ENCODE measurements around the gene LCT. TPM values are rescaled to one million over a fixed set of nuclear protein-coding genes. Genes with fewer than 3 reads are reported as not detected.

The LCT gene
- total and polyA plus RNA-seq, 9 of the 15 experiments (the other 6 are each of a cell fraction or from before 2014, with no cell fraction given), result 0.01 to 0.04 (median 0.03) TPM; not detected in 4

DNA sequence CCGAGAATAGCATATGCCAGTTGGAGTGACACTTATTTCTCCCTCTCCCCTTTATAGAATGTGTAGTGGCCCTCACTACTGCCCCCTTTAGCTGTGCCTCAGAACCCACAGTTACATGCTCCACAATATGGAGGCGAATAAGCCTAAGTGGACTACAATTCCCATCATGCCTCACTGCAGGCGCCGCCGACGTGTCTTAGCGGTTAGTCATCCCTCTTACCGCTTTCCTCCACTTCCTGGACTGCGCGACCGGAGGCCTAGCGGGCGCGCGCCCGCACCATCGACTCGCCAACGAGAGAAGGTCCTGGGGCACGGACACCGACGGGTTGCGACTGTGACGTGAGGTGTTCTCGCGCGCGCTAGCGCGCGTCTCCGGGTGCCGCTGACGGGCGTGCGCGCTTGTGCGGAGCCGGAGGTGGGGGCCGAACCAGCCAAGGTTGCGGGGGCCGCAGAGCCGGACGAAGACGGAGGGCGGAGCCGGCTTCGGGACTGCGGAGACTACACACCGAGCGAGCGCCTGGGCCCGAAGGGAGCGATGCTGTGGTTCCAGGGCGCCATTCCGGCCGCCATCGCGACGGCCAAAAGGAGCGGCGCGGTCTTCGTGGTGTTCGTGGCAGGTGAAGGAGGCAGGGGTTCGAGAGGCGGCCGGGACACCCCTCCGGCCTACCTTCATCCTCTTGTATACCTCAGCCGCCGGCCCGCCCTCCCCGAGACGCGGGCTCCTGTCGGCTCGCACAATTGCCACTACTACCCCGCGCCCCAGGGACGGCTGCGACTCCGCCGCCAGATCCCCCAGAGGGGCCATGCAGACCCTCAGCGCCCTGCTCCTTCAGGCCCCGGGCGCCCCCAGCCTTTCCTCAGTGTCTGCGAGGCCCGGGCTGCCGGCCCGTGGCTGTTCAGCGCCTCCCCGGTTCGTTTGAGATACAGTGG lies 95.3 kb downstream of the LCT start, which contains the start of gene UBXN4 (continued):
- TF ChIP-seq, protein P1, sequence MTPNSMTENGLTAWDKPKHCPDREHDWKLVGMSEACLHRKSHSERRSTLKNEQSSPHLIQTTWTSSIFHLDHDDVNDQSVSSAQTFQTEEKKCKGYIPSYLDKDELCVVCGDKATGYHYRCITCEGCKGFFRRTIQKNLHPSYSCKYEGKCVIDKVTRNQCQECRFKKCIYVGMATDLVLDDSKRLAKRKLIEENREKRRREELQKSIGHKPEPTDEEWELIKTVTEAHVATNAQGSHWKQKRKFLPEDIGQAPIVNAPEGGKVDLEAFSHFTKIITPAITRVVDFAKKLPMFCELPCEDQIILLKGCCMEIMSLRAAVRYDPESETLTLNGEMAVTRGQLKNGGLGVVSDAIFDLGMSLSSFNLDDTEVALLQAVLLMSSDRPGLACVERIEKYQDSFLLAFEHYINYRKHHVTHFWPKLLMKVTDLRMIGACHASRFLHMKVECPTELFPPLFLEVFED (CRISPR knock-in tag; conservative IDR thresholded peaks at IDR 0.05), result no peak
- no peak for TF ChIP-seq RHOXF2B (CRISPR knock-in tag; conservative IDR thresholded peaks at IDR 0.05)
- TF ChIP-seq PTBP1 (IDR thresholded peaks at IDR 0.05; ENCODE audit: low read depth, low read length), result 0 out of 2 replicates have a peak, but pooled peaks have one; percentile 33
- TF ChIP-seq ZKSCAN1 (IDR thresholded peaks at IDR 0.05; ENCODE audit: low read depth, low read length), result no peak
- peak; percentile 72 for TF ChIP-seq HMGN3 (IDR thresholded peaks at IDR 0.05; ENCODE audit: borderline replicate concordance, extremely low read depth, insufficient read length, low read depth, low read length)
- no peak for TF ChIP-seq FOXJ3 (CRISPR knock-in tag; IDR thresholded peaks at IDR 0.05)
- TF ChIP-seq ZNF146 (CRISPR knock-in tag; IDR thresholded peaks at IDR 0.05; ENCODE audit: unreplicated experiment), result no peak
- peak; percentile 46; the same call in 1 of the 2 replicates for TF ChIP-seq ZBTB7A (IDR thresholded peaks at IDR 0.05; ENCODE audit: borderline replicate concordance, control insufficient read depth, low read depth, low read length)
- no peak for TF ChIP-seq PURB (CRISPR knock-in tag; IDR thresholded peaks at IDR 0.05; ENCODE audit: low read depth)
- no peak for TF ChIP-seq ZC3H4 (CRISPR knock-in tag; IDR thresholded peaks at IDR 0.05; ENCODE audit: borderline replicate concordance)
- peak in 1 of 2 experiments; percentile 30; a peak in 1 of 4 replicates for TF ChIP-seq SRF (CRISPR knock-in tag; IDR thresholded peaks at IDR 0.05)
- TF ChIP-seq, protein P2, sequence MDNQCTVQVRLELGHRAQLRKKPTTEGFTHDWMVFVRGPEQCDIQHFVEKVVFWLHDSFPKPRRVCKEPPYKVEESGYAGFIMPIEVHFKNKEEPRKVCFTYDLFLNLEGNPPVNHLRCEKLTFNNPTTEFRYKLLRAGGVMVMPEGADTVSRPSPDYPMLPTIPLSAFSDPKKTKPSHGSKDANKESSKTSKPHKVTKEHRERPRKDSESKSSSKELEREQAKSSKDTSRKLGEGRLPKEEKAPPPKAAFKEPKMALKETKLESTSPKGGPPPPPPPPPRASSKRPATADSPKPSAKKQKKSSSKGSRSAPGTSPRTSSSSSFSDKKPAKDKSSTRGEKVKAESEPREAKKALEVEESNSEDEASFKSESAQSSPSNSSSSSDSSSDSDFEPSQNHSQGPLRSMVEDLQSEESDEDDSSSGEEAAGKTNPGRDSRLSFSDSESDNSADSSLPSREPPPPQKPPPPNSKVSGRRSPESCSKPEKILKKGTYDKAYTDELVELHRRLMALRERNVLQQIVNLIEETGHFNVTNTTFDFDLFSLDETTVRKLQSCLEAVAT (IDR thresholded peaks at IDR 0.05), result no peak
- no peak for TF ChIP-seq TAF15 (IDR thresholded peaks at IDR 0.05; ENCODE audit: low read depth, low read length)
- TF ChIP-seq, protein P3, sequence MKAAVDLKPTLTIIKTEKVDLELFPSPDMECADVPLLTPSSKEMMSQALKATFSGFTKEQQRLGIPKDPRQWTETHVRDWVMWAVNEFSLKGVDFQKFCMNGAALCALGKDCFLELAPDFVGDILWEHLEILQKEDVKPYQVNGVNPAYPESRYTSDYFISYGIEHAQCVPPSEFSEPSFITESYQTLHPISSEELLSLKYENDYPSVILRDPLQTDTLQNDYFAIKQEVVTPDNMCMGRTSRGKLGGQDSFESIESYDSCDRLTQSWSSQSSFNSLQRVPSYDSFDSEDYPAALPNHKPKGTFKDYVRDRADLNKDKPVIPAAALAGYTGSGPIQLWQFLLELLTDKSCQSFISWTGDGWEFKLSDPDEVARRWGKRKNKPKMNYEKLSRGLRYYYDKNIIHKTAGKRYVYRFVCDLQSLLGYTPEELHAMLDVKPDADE (conservative IDR thresholded peaks at IDR 0.05; ENCODE audit: control insufficient read depth, low read depth, low read length), result peak; percentile 88; the same call in 1 of the 2 replicates
- TF ChIP-seq CHCHD3 (CRISPR knock-in tag; IDR thresholded peaks at IDR 0.05), result 0 out of 2 replicates have a peak, but pooled peaks have one; percentile 55
- TF ChIP-seq, protein P4, sequence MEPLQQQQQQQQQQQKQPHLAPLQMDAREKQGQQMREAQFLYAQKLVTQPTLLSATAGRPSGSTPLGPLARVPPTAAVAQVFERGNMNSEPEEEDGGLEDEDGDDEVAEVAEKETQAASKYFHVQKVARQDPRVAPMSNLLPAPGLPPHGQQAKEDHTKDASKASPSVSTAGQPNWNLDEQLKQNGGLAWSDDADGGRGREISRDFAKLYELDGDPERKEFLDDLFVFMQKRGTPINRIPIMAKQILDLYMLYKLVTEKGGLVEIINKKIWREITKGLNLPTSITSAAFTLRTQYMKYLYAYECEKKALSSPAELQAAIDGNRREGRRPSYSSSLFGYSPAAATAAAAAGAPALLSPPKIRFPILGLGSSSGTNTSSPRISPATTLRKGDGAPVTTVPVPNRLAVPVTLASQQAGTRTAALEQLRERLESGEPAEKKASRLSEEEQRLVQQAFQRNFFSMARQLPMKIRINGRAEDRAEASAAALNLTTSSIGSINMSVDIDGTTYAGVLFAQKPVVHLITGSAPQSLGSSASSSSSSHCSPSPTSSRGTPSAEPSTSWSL (CRISPR knock-in tag; IDR thresholded peaks at IDR 0.05; ENCODE audit: borderline replicate concordance), result no peak
- no peak for TF ChIP-seq ZNF764 (CRISPR knock-in tag; IDR thresholded peaks at IDR 0.05; ENCODE audit: low read depth)
- TF ChIP-seq, protein P5, sequence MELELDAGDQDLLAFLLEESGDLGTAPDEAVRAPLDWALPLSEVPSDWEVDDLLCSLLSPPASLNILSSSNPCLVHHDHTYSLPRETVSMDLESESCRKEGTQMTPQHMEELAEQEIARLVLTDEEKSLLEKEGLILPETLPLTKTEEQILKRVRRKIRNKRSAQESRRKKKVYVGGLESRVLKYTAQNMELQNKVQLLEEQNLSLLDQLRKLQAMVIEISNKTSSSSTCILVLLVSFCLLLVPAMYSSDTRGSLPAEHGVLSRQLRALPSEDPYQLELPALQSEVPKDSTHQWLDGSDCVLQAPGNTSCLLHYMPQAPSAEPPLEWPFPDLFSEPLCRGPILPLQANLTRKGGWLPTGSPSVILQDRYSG (tag; conservative IDR thresholded peaks at IDR 0.05; ENCODE audit: low read depth), result no peak
- TF ChIP-seq ZC3H8 (IDR thresholded peaks at IDR 0.05), result no peak

Data from K562 (cell line).